Keratinocyte (primary cell): ENCODE measurements around the gene SHQ1. TPM values are rescaled to one million over a fixed set of nuclear protein-coding genes. Genes with fewer than 3 reads are reported as not detected.
"Not testable (repeated sequence)": the region's sequence is repeated elsewhere in the genome, so short reads cannot be mapped to it uniquely, and the experiment has no call there.

ENCODE experiments used
- DNase-seq: peaks from one replicate; pipeline ENCODE4 v3.0.0-alpha.2; 2011; ENCODE audit warnings: low read depth, missing footprints, low spot score
- FAIRE-seq: peaks from 2 replicates; lab custom pipeline; 2011; peaks lifted over from hg19 to GRCh38; lab: Jason Lieb, UNC
- H2AFZ ChIP-seq: 2 replicates; pipeline ENCODE4 v1.6.0; 2012; ENCODE audit warnings: low read length, control low read depth, inconsistent platforms; ENCODE audit not compliant: control insufficient read depth
- H3K27ac ChIP-seq: 2 replicates; pipeline ENCODE4 v1.5.1; 2011; ENCODE audit warnings: low read length; ENCODE audit not compliant: control insufficient read depth, insufficient read depth
- H3K27me3 ChIP-seq: 3 replicates; pipeline ENCODE4 v1.6.0; 2011; ENCODE audit warnings: low read length; ENCODE audit not compliant: control insufficient read depth, insufficient read depth; ENCODE audit errors: extremely low read depth
- H3K36me3 ChIP-seq, 2 experiments: 2 replicates in 1 of 2; 3 replicates in 1 of 2; pipeline ENCODE4 v1.5.1; 2011; ENCODE audit warnings: low read length in 2 of 2, mild to moderate bottlenecking in 1 of 2; ENCODE audit not compliant: control insufficient read depth in 2 of 2, insufficient read depth in 2 of 2; ENCODE audit errors: extremely low read depth in 1 of 2
- H3K4me1 ChIP-seq: 3 replicates; pipeline ENCODE4 v1.5.1; 2011; ENCODE audit warnings: low read length; ENCODE audit not compliant: control insufficient read depth, insufficient read depth; ENCODE audit errors: extremely low read depth
- H3K4me2 ChIP-seq: 3 replicates; pipeline ENCODE4 v1.6.0; 2011; ENCODE audit warnings: low read depth, low read length; ENCODE audit not compliant: control insufficient read depth, insufficient read depth; ENCODE audit errors: extremely low read depth
- H3K4me3 ChIP-seq, 3 experiments: fragments of 200-600 bp in 1 of 3; sonication (generic) in 1 of 3; 2 replicates in 2 of 3; 3 replicates in 1 of 3; pipeline ENCODE4 v1.5.1; 2011 to 2016; ENCODE audit warnings: low read length in 3 of 3, mild to moderate bottlenecking in 3 of 3, control low read depth in 2 of 3, inconsistent platforms in 1 of 3, low read depth in 1 of 3, mixed read lengths in 1 of 3, mixed run types in 1 of 3, moderate library complexity in 1 of 3; ENCODE audit not compliant: control insufficient read depth in 2 of 3, insufficient read depth in 2 of 3; ENCODE audit errors: extremely low read depth in 1 of 3
- H3K79me2 ChIP-seq: 2 replicates; pipeline ENCODE4 v1.6.0; 2012; ENCODE audit warnings: low read length; ENCODE audit not compliant: control insufficient read depth, insufficient read depth
- H3K9ac ChIP-seq: 3 replicates; pipeline ENCODE4 v1.6.0; 2011; ENCODE audit warnings: low read length; ENCODE audit not compliant: control insufficient read depth, insufficient read depth; ENCODE audit errors: extremely low read depth
- H3K9me1 ChIP-seq: 3 replicates; pipeline ENCODE4 v1.6.0; 2011; ENCODE audit warnings: low read length; ENCODE audit not compliant: control insufficient read depth, insufficient read depth; ENCODE audit errors: extremely low read depth
- H3K9me3 ChIP-seq: 2 replicates; pipeline ENCODE4 v1.5.1; 2012; ENCODE audit warnings: low read depth, low read length; ENCODE audit not compliant: control insufficient read depth
- H4K20me1 ChIP-seq: 3 replicates; pipeline ENCODE4 v1.6.0; 2011; ENCODE audit warnings: low read length; ENCODE audit not compliant: control insufficient read depth, insufficient read depth; ENCODE audit errors: extremely low read depth
- EZH2 ChIP-seq: IDR thresholded peaks from one replicate; pipeline ENCODE4 v1.6.1; 2012; ENCODE audit warnings: inconsistent platforms, mild to moderate bottlenecking, low read length, moderate library complexity
- dilution Hi-C: fragments of 300-500 bp; cut with MboI; formaldehyde crosslinking; loops from one replicate; pipeline ENCODE4 v1.7.0; 2020; ENCODE audit warnings: low sequenced_read_pairs; ENCODE audit not compliant: extremely low pct_ligation_motif_present
- polyA plus RNA-seq, 5 experiments: library from polyadenylated mRNA; depleted of rRNA in 3 of 5; stranded (reverse) in 3 of 5; stranded (forward) in 1 of 5; unstranded in 1 of 5; fragments of >200 nt; gene quantifications; 1 replicate in 1 of 5; 2 replicates in 3 of 5; 3 replicates in 1 of 5; pipeline versions ENCODE4 v1.2.1 to v1.2.3, GENCODE V29; 2011 to 2012; ENCODE audit warnings: missing spikeins in 2 of 5, low read depth in 1 of 5, low replicate concordance in 1 of 5
- TF ChIP-seq, protein P1 (sequence below), 3 experiments: IDR thresholded peaks in 1 of 3; conservative IDR thresholded peaks in 1 of 3; optimal IDR thresholded peaks in 1 of 3; 2 replicates in 2 of 3; 3 replicates in 1 of 3; pipeline versions ENCODE3 to v1.5.1; 2011; ENCODE audit warnings: low read length in 3 of 3, mild to moderate bottlenecking in 3 of 3, moderate library complexity in 2 of 3, control low read depth in 1 of 3, inconsistent platforms in 1 of 3; ENCODE audit not compliant: insufficient read depth in 2 of 3; ENCODE audit errors: extremely low read depth in 1 of 3

The SHQ1 gene
- polyA plus RNA-seq, 1 donor (not counting 4 experiments of a cell fraction or from before 2014, with no cell fraction given), result 17.7 TPM

GRCh38 chr3:72789786-72790185 is 58.5 kb downstream of the SHQ1 start:
- Histone ChIP-seq H2AFZ (no peak overlapping the region), H3K9me3 (no peaks in the 10 kb centered on the region), H3K27me3 (no peaks in the 10 kb centered on the region), H3K9ac (no peak overlapping the region), H3K4me1 (no peaks in the 10 kb centered on the region), H3K36me3 (peaks cover 3 to 4% of the 10 kb centered on the region in 2 experiments), H4K20me1 (no peaks in the 10 kb centered on the region), H3K79me2 (no peaks in the 10 kb centered on the region), H3K4me2 (no peak overlapping the region), H3K27ac (no peak overlapping the region), H3K9me1 (no peaks in the 10 kb centered on the region), H3K4me3 (no peak overlapping the region)
- DNase-seq (no peak), FAIRE-seq (no peak)
- TF ChIP-seq, protein P1, sequence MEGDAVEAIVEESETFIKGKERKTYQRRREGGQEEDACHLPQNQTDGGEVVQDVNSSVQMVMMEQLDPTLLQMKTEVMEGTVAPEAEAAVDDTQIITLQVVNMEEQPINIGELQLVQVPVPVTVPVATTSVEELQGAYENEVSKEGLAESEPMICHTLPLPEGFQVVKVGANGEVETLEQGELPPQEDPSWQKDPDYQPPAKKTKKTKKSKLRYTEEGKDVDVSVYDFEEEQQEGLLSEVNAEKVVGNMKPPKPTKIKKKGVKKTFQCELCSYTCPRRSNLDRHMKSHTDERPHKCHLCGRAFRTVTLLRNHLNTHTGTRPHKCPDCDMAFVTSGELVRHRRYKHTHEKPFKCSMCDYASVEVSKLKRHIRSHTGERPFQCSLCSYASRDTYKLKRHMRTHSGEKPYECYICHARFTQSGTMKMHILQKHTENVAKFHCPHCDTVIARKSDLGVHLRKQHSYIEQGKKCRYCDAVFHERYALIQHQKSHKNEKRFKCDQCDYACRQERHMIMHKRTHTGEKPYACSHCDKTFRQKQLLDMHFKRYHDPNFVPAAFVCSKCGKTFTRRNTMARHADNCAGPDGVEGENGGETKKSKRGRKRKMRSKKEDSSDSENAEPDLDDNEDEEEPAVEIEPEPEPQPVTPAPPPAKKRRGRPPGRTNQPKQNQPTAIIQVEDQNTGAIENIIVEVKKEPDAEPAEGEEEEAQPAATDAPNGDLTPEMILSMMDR (optimal IDR thresholded peaks at IDR 0.05 in 1 of 3, IDR thresholded peaks at IDR 0.05 in 1 of 3, conservative IDR thresholded peaks at IDR 0.05 in 1 of 3; ENCODE audit: extremely low read depth in 1 of 3, insufficient read depth in 2 of 3, low read length in 3 of 3), result no peak
- TF ChIP-seq EZH2, result no peak
- dilution Hi-C loops, result no loop called here

GRCh38 chr3:72788232-72788631 is 60.0 kb downstream of the SHQ1 start:
- H3K4me3 ChIP-seq, H3K79me2 ChIP-seq, H3K4me2 ChIP-seq, H3K9me3 ChIP-seq, DNase-seq, H3K27ac ChIP-seq, H3K27me3 ChIP-seq, H3K4me1 ChIP-seq, H2AFZ ChIP-seq, dilution Hi-C loops, FAIRE-seq, H4K20me1 ChIP-seq, H3K36me3 ChIP-seq, H3K9me1 ChIP-seq, H3K9ac ChIP-seq: not testable (repeated sequence)

DNA sequence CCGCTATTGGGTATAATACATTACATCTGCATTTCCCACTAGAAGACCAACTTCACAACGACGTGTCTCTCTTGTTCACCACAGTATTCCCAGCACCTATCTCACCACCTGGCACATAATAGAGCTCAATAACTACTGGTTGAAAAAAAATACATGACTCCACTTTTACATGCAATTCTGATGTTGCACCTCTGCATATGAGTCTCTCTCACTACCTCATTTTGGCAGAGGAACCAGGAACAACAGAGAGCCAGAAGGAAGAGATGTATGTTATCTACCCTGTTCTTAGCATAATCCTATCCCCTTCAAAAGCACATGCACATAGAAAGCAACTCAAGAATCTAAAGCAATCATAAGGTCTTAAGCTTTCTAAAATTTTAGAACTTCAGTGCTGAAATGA is 61.6 kb downstream of the SHQ1 start:
- Histone ChIP-seq H4K20me1 (no peaks in the 10 kb centered on the region), H2AFZ (no peak overlapping the region), H3K9me1 (no peaks in the 10 kb centered on the region), H3K27me3 (no peaks in the 10 kb centered on the region), H3K79me2 (no peaks in the 10 kb centered on the region), H3K27ac (no peak overlapping the region), H3K4me3 (no peak overlapping the region), H3K4me1 (no peaks in the 10 kb centered on the region), H3K4me2 (no peak overlapping the region), H3K9me3 (no peaks in the 10 kb centered on the region), H3K9ac (no peak overlapping the region), H3K36me3 (peaks cover 0 to 1% of the 10 kb centered on the region in 2 experiments)
- dilution Hi-C loops, result no loop called here
- TF ChIP-seq, protein P1 (optimal IDR thresholded peaks at IDR 0.05 in 1 of 3, IDR thresholded peaks at IDR 0.05 in 1 of 3, conservative IDR thresholded peaks at IDR 0.05 in 1 of 3; ENCODE audit: extremely low read depth in 1 of 3, insufficient read depth in 2 of 3, low read length in 3 of 3), result no peak
- TF ChIP-seq EZH2, result no peak
- DNase-seq, result no peak
- FAIRE-seq, result no peak
